T-helper 9 cell (primary cell): ENCODE data around the gene SFRP5.

Source experiments
- DNase-seq: peaks from one replicate; pipeline ENCODE4 v3.0.0-alpha.2; 2020

The SFRP5 gene

GRCh38 chr10:97785231-97785630 is 13.4 kb upstream of the SFRP5 start:
- no peak for DNase-seq

GRCh38 chr10:97784200-97784810 is 12.5 kb upstream of the SFRP5 start:
- DNase-seq = no peak

DNA sequence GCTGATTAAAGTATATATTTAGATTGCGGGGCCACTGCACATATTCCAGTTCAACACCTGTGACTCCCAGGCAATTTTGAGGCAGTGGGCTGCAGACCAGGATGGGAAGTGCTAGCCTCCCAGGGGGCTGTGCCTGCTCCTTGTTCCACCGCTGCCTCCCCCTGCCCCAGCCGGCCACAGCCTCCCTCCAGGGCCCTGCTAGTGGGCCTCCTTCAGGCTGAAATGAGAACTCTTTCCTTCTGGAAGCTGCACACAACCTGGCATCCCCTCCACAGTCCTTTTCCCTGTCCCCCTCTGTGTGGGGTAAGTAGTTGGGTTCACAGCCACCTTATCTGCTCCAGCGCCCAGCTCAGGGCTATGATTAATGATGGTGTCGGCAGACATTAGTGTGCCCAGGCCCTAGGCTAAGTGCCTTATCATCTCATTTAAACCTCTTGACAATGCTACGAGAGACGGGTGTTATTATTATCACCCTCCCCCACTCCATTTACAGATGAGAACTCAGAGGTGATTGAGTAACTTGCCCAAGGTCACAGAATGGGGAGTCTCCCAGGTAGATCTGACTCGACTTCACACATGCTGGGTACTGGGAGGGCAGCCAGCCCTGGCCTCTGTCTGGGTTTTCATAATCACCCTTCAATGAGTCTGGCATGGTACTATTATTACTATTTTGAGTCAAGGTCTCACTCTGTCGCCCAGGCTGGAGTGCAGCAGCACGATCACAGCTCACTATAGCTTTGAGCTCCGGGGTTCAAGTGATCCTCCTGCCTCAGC is 10.8 kb upstream of the SFRP5 start:
- no peak for DNase-seq

DNA sequence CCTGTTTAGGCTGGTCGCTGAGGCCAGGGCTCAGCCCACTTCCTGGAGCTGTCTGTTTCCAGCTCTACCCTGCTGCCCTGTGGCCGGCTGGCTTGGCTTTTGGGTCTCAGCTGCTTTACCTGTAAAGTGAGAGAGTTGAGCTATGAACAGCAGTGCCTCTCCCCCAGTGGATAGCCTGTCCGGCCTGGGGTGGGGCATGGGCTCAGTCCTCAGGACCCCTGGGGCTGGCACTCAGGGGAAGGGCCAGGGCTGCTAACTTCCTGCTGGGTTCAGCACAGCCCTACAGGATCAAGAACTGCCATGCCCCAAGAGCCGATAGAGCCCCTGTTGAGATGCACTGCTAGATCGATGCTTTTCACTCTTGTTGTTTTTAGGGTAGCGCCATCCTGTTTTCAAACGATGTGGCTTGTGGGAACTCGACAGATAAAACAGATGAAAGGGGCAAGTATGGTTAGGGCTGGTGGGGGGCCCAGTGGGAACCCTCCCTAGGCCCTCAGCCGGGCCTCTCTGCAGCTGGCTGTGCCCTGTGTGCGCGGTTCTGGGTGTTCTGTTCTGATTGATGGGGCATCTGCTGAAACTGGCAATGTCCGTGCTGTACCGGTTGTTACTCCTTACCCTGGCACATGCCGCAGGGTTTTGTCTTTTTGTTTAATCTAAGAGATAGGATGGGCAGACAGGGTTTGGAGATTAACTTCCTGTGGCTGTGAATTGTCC is 10.0 kb upstream of the SFRP5 start:
- no peak for DNase-seq

- no peak for DNase-seq
Measured at GRCh38 chr10:97780841-97781617, 9.2 kb upstream of the SFRP5 start.

GRCh38 chr10:97779975-97780374 is 8.2 kb upstream of the SFRP5 start:
- DNase-seq = no peak

DNA sequence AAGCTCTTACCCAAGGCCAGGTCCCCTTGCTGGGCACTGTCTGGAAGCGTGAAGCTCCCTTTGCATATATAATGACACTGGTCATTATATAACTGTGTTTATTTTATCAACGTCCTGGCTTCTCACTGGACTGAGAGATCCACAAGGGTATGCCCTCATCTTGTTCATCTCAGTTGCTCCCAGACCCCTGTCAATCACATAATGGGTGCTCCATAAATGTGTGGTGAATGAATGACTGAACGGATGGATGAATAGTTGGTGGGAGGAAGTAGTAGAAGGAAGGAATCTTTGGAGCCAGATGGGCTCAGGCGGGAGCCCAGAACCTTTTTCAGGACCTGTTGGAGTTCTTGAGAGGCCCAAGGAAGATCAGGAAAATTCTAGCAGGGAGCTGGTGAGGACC is 7.7 kb upstream of the SFRP5 start:
- DNase-seq = no peak

- DNase-seq = no peak
Measured at GRCh38 chr10:97778452-97779302, 6.9 kb upstream of the SFRP5 start.

- DNase-seq = no peak
Measured at GRCh38 chr10:97777143-97777542, 5.3 kb upstream of the SFRP5 start.

- DNase-seq = no peak
Measured at GRCh38 chr10:97774811-97775294, 3.1 kb upstream of the SFRP5 start.

DNA sequence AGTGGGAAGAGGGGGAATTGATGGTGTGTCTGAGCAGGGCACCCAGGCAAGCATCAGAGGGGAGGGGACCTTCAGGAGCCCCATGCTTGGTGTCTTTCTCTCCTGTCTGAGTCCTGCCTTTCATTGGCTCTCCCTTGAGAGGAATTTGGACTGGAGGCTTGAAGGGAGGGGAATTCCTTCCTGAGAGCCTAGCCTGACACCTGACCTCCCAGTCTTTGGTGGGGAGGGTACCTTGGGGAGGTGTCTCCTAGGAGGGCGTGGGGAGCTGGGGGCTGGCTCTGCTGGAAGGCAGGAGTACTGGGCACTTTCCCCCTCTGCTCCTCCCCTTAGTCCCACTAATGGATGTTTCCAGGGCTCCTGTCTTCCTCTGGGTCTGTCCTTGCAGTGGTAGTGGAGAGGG is 1.3 kb upstream of the SFRP5 start:
- DNase-seq = no peak

DNA sequence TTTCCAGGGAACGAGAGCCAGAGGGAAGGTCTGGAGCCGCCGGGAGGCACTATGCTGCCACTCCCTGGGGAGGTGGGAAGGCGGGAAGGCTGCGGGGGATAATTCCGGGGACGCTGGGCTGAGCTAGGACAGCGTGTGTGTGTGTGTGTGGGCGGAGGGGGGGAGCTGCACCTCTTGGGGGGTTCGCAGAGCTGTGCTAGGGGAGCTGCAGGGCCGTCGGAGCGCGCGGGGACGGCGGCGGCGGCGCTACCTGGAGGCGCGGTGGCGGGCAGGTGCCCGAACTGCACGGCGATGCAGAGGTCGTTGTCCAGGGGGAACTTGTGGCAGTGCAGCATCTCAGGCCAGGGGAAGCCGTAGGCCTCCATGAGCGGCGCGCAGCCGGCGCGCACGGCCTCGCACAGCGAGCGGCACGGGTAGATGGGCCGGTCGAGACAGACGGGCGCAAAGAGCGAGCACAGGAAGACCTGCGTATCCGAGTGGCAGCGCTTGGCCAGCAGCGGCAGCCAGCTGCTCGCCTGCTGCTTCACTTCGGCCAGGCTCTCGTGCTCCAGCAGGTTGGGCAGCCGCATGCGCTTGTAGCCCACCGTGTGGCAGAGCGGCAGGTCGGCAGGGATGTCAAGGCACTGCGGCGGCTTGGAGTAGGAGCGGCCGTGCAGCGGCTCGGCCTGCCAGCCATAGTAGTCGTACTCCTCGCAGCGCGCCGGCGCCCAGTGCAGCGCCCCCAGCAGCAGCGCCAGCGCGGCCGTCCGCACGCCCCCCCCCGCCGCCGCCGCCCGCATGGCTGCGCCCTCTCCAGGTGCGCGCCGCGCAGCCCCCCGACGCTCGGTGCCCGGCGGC is 526 bp downstream of the SFRP5 start:
- no peak for DNase-seq

DNA sequence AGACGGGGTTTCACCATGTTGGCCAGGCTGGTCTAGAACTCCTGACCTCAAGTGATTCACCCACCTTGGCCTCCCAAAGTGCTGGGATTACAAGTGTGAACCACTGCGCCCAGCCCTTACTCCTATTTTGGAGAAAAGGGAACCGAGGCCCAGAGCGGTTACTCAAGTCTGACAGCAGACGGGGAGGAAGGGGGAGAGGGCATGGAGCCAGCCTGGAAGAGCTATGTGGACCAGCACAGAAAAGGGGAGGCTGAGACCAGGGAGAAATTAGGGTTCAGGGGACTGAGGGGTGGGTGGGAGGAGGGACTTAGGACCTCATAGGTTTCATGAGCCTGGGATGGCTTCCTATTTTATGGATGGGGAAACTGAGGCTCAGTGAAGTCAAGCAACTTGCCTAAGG is 1.5 kb downstream of the SFRP5 start:
- no peak for DNase-seq

DNA sequence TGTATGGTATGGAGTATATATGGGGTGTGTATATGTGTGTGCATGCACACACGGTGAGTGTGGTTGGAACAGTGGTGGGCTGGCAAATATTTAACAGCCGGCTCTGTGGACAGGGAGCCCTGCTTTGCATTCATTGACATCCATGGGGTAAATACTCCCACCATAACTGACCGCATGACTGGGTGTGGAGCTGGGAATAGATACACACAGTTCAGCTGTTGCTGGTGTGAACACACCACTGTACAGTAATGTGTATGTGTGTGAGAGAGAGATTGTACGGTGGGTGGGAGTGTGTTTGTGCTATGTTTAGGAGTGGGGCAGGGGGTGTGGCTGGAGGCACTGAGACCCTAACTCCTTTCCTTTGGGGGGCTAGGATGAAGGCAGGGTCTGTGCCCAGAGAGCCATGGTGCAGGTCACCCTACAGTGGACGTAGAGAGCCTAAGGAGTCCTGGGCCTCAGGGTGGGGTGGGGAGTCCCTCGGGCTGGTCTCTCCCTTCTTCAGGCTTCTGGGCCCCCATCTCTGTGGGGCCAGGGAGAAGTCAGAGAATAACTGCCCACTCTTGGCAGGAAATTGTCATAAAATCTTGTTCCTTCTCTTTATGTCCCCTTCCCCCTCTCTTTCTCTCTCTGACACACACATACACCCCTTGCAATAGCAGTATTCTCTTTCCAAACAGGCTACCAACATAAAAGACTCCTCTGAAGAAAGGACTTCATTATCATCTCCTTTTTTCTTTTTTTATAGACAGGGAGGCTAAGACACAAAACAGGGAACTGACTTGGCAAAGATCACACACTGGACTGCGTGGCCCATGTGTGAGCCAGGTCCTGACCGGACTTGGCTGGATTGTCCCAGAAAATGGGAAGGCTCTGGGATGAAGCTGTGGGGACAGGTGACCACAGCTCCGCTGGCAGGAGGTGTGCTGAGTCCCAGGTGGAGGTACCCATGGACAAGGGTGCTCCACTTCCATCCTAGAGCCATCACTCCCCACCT is 3.2 kb downstream of the SFRP5 start:
- no peak for DNase-seq

- DNase-seq = no peak
Measured at GRCh38 chr10:97766996-97767924, 4.5 kb downstream of the SFRP5 start.

GRCh38 chr10:97766106-97766810 is 5.5 kb downstream of the SFRP5 start:
- DNase-seq = no peak

DNA sequence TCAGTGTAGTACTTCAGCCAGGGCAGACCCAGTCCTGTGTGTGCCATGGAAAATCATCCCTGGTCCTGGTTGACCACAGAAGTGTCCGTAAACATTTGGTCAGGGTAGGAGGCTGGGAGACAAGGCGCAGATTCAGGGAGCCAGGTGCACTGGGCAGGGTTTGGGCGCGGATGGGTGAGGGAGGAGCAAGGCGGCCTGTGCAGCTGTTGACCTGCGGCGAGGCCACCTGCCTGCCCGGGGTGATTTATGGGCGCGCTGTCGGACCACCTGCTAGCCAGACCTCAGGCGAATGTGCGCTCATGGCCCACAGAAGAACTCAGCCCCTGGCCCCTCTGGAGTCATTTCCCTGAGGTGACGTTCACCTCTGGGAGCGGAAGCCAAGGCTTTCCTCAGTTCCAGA is 6.6 kb downstream of the SFRP5 start:
- DNase-seq = no peak

- DNase-seq = no peak
Measured at GRCh38 chr10:97764519-97764931, 7.3 kb downstream of the SFRP5 start.
